B cell (primary cell): ENCODE measurements around the gene WFDC9. TPM values are rescaled to one million over a fixed set of nuclear protein-coding genes. Genes with fewer than 3 reads are reported as not detected.
"Not testable (repeated sequence)": the region's sequence is repeated elsewhere in the genome, so short reads cannot be mapped to it uniquely, and the experiment has no call there.

Source experiments
- ATAC-seq: fragments of 200-7000 bp; cut with Tn5 transposase; one replicate; pipeline ENCODE4 v1.10.0; 2021; ENCODE audit warnings: low read depth, mild to moderate bottlenecking, moderate number of reproducible peaks, moderate library complexity
- CTCF ChIA-PET: fragments of 350-600 bp; sonication (Branson Sonifier 250); formaldehyde crosslinking; loops from one replicate; lab custom pipeline; 2021; ENCODE audit warnings: antibody characterized with exemption, inconsistent platforms; lab: Charles Lee
- POLR2A ChIA-PET: fragments of 350-600 bp; sonication (Branson Sonifier 250); formaldehyde crosslinking; loops from one replicate; lab custom pipeline; 2021; ENCODE audit warnings: antibody characterized with exemption; lab: Charles Lee
- DNase-seq: peaks from one replicate; pipeline ENCODE4 v3.0.0; 2013
- H2AFZ ChIP-seq: 2 replicates; pipeline ENCODE4 v1.6.1; 2012; ENCODE audit warnings: mild to moderate bottlenecking, low read depth, low read length; ENCODE audit not compliant: insufficient read depth, poor library complexity, severe bottlenecking
- H3K27ac ChIP-seq, 2 donors: 1 replicate in 1 of 2; 2 replicates in 1 of 2; pipeline ENCODE4 v1.5.1; 2012 to 2013; ENCODE audit warnings: low read length in 2 of 2, mild to moderate bottlenecking in 2 of 2, moderate library complexity in 1 of 2
- H3K27me3 ChIP-seq, 4 experiments: fragments of 200-600 bp in 1 of 4; sonication (generic) in 1 of 4; replicated peaks in 1 of 4; 1 replicate in 2 of 4; 2 replicates in 2 of 4; pipeline versions ENCODE4 v1.6.1 to v1.7.0; 2013 to 2016; ENCODE audit warnings: low read length in 3 of 4, mild to moderate bottlenecking in 2 of 4, mixed read lengths in 1 of 4, moderate library complexity in 1 of 4; ENCODE audit not compliant: insufficient read depth in 4 of 4, control insufficient read depth in 3 of 4; ENCODE audit errors: control extremely low read depth in 1 of 4
- H3K36me3 ChIP-seq, 2 experiments: replicated peaks in 1 of 2; 1 replicate in 1 of 2; 2 replicates in 1 of 2; pipeline versions ENCODE4 v1.6.1 to v1.7.1; 2013; ENCODE audit warnings: low read length in 1 of 2; ENCODE audit not compliant: insufficient read depth in 2 of 2, control insufficient read depth in 1 of 2; ENCODE audit errors: control extremely low read depth in 1 of 2, extremely low read depth in 1 of 2
- H3K4me1 ChIP-seq, 2 donors: fragments of 200-600 bp in 1 of 2; sonication (generic) in 1 of 2; 1 replicate in 1 of 2; 2 replicates in 1 of 2; pipeline versions ENCODE4 v1.5.1 to v1.6.1; 2013 to 2017; ENCODE audit warnings: low read length in 2 of 2; ENCODE audit not compliant: control insufficient read depth in 2 of 2, insufficient read depth in 2 of 2
- H3K4me2 ChIP-seq: replicated peaks from 2 replicates; pipeline ENCODE3; 2012; ENCODE audit warnings: mild to moderate bottlenecking, low read depth, low read length; ENCODE audit not compliant: poor library complexity, severe bottlenecking
- H3K4me3 ChIP-seq, 5 experiments: fragments of 200-600 bp in 1 of 5; sonication (generic) in 1 of 5; 1 replicate in 3 of 5; 2 replicates in 2 of 5; pipeline versions ENCODE4 v1.5.1 to v1.7.0; 2011 to 2016; ENCODE audit warnings: low read length in 4 of 5, mild to moderate bottlenecking in 4 of 5, low read depth in 2 of 5, control low read depth in 1 of 5, moderate library complexity in 1 of 5; ENCODE audit not compliant: insufficient read depth in 1 of 5; ENCODE audit errors: control extremely low read depth in 1 of 5, extremely low read depth in 1 of 5
- H3K79me2 ChIP-seq: fragments of 200-600 bp; sonication (generic); one replicate; pipeline ENCODE4 v1.6.0; 2016; ENCODE audit warnings: low read length; ENCODE audit not compliant: control insufficient read depth, insufficient read depth
- H3K9ac ChIP-seq: fragments of 200-600 bp; sonication (generic); 2 replicates; pipeline ENCODE4 v1.6.1; 2017; ENCODE audit warnings: mild to moderate bottlenecking, low read length, moderate library complexity
- H3K9me3 ChIP-seq, 3 donors: one replicate each; pipeline versions ENCODE4 v1.6.1 to v1.7.1; 2013; ENCODE audit warnings: low read length in 2 of 3; ENCODE audit not compliant: control insufficient read depth in 2 of 3, insufficient read depth in 1 of 3; ENCODE audit errors: control extremely low read depth in 1 of 3
- H4K20me1 ChIP-seq: 2 replicates; pipeline ENCODE4 v1.6.0; 2012; ENCODE audit warnings: mild to moderate bottlenecking, low read length; ENCODE audit not compliant: insufficient read depth, control insufficient read depth, poor library complexity, severe bottlenecking
- H3K27ac Mint-ChIP-seq: one replicate; pipeline ENCODE4 v1.8.0; 2021; ENCODE audit warnings: mixed read lengths
- H3K27me3 Mint-ChIP-seq: one replicate; pipeline ENCODE4 v1.8.0; 2021; ENCODE audit warnings: mixed read lengths
- H3K4me1 Mint-ChIP-seq: one replicate; pipeline ENCODE4 v1.8.0; 2021; ENCODE audit warnings: mixed read lengths
- H3K4me3 Mint-ChIP-seq: one replicate; pipeline ENCODE4 v1.8.0; 2021; ENCODE audit warnings: mixed read lengths
- H3K9me3 Mint-ChIP-seq: one replicate; pipeline ENCODE4 v1.8.0; 2022; ENCODE audit warnings: mixed read lengths; ENCODE audit not compliant: insufficient read depth
- EZH2 ChIP-seq: IDR thresholded peaks from 2 replicates; pipeline ENCODE4 v1.6.1; 2012; ENCODE audit warnings: borderline replicate concordance, low read depth, mild to moderate bottlenecking, moderate library complexity, low read length; ENCODE audit not compliant: insufficient read depth, poor library complexity, severe bottlenecking
- WGBS: methylation state at CpG from one replicate; pipeline ENCODE4 v1.1.5; 2013; ENCODE audit warnings: missing lambda C conversion rate; ENCODE audit not compliant: insufficient coverage; 5-methylcytosine and 5-hydroxymethylcytosine counted together
- intact Hi-C: fragments of 100-400 bp; cut with micrococcal nuclease; formaldehyde crosslinking; loops from one replicate; pipeline ENCODE4 v1.10.0; 2022
- polyA plus RNA-seq: library from polyadenylated mRNA; depleted of rRNA; stranded (reverse); fragments of >200 nt; gene quantifications from 2 replicates; pipeline ENCODE4 v1.2.3, GENCODE V29; 2012
- total RNA-seq, 2 donors: library from RNA; stranded (reverse); fragments of 120-200 nt in 1 of 2; gene quantifications; 1 replicate in 1 of 2; 2 replicates in 1 of 2; pipeline versions ENCODE4 v1.2.3 to v1.2.4, GENCODE V29; 2013 to 2022
- TF ChIP-seq, protein P1 (sequence below): fragments of 200-600 bp; IDR thresholded peaks from one replicate; pipeline ENCODE4 v1.8.0; 2022; ENCODE audit warnings: antibody characterized with exemption, mild to moderate bottlenecking

The WFDC9 gene
- total and polyA plus RNA-seq, 2 donors (not counting 1 experiment from before 2014, with no cell fraction given), result not detected

DNA sequence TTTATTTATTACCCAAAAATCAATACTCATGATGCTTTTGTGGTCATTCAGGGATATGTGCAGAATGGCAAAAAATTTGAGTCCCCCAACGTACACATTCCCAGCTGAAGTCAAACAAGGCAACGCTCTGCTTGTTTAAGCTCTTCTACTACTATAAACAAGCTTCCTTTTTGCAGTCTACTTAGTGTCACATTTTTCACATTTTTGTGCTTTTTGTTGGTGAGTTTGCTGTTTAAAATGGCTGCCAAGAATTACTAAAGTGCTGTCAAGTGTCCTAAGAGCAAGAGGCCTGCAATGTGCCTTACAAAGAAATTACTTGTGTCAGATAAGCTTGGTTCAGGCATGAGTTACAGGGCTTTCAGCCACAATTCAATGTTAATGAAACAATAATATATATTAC is 54.1 kb downstream of the WFDC9 start:
- DNase-seq, result no peak
- no peak overlapping the region for H3K27ac Mint-ChIP-seq
- Histone ChIP-seq H3K4me2 (no peak overlapping the region), H3K4me1 (no peaks in the 10 kb centered on the region), H3K4me3 (no peak overlapping the region), H3K27me3 (peaks cover 0 to 3% (median 1%) of the 10 kb centered on the region in 4 experiments), H2AFZ (no peak overlapping the region), H3K36me3 (no peaks in the 10 kb centered on the region), H3K79me2 (no peaks in the 10 kb centered on the region), H4K20me1 (no peaks in the 10 kb centered on the region), H3K9me3 (no peaks in the 10 kb centered on the region), H3K9ac (no peak overlapping the region), H3K27ac (no peak overlapping the region)
- CTCF ChIA-PET, result interaction anchor here (0.6 kb wide), 1 partner anchor 60 kb away, joined by 3 read pairs; no protein-coding TSS in a partner anchor
- WGBS, result no CpG with 5 or more reads among the region's 2 CpGs
- intact Hi-C loops, result no loop called here
- no peaks in the 10 kb centered on the region for H3K9me3 Mint-ChIP-seq
- H3K4me1 Mint-ChIP-seq, result no peaks in the 10 kb centered on the region
- TF ChIP-seq, protein P1, sequence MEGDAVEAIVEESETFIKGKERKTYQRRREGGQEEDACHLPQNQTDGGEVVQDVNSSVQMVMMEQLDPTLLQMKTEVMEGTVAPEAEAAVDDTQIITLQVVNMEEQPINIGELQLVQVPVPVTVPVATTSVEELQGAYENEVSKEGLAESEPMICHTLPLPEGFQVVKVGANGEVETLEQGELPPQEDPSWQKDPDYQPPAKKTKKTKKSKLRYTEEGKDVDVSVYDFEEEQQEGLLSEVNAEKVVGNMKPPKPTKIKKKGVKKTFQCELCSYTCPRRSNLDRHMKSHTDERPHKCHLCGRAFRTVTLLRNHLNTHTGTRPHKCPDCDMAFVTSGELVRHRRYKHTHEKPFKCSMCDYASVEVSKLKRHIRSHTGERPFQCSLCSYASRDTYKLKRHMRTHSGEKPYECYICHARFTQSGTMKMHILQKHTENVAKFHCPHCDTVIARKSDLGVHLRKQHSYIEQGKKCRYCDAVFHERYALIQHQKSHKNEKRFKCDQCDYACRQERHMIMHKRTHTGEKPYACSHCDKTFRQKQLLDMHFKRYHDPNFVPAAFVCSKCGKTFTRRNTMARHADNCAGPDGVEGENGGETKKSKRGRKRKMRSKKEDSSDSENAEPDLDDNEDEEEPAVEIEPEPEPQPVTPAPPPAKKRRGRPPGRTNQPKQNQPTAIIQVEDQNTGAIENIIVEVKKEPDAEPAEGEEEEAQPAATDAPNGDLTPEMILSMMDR, result no peak
- no peak for TF ChIP-seq EZH2
- no peak overlapping the region for H3K4me3 Mint-ChIP-seq
- H3K27me3 Mint-ChIP-seq, result peaks cover 43% of the 10 kb centered on the region
- ATAC-seq, result no peak
- POLR2A ChIA-PET, result no interaction called here

DNA sequence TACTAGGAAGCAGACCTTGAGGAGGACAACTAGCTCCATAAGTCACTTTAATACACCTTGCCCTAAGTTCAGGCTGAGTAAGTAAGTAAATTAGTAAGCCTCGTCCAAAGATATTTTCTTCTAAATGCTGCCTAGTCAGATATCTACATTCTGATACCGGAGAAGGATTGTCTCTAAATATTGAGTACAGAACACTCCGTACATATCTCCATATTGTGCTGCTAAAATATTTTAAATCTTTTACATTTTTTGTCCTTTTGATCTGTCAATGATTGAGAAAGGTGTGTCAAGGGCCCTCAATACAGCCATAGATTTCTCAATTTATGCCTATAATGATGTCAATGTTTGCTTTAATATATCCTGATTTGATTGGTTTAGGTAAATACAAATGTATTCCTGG is 55.2 kb downstream of the WFDC9 start:
- intact Hi-C loops, result no loop called here
- peaks cover 41% of the 10 kb centered on the region for H3K27me3 Mint-ChIP-seq
- H3K4me2 ChIP-seq, result no peak overlapping the region
- no peaks in the 10 kb centered on the region for H3K9me3 Mint-ChIP-seq
- ChIA-PET POLR2A (no interaction called here), CTCF (no interaction called here)
- TF ChIP-seq EZH2, result no peak
- TF ChIP-seq, protein P1, result no peak
- no peaks in the 10 kb centered on the region for H4K20me1 ChIP-seq
- DNase-seq (no peak), ATAC-seq (no peak)
- H3K27me3 ChIP-seq, result peaks cover 0 to 3% (median 1%) of the 10 kb centered on the region in 4 experiments
- H3K4me3 Mint-ChIP-seq, result no peak overlapping the region
- no peak overlapping the region for H3K27ac ChIP-seq
- no peaks in the 10 kb centered on the region for H3K4me1 ChIP-seq
- H3K36me3 ChIP-seq, result no peaks in the 10 kb centered on the region
- no peak overlapping the region for H3K4me3 ChIP-seq
- H3K9me3 ChIP-seq, result no peaks in the 10 kb centered on the region
- no peak overlapping the region for H3K9ac ChIP-seq
- no peaks in the 10 kb centered on the region for H3K4me1 Mint-ChIP-seq
- no CpG with 5 or more reads among the region's 3 CpGs for WGBS
- no peak overlapping the region for H3K27ac Mint-ChIP-seq
- H3K79me2 ChIP-seq, result no peaks in the 10 kb centered on the region
- H2AFZ ChIP-seq, result no peak overlapping the region

DNA sequence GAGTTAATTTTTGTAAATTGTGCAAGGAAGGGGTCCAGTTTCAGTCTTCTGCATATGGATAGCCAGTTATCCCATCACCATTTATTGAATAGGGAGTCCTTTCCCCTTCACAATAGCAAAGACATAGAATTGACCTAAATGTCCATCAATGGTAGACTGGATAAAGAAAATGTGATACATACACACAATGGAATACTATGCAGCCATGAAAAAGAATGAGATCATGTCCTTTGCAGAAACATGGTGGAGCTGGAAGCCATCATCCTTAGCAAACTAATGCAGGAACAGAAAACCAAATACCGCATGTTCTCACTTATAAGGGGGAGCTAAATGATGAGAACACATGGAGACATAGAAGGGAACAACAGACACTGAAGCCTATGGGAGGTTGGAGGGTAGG is 61.4 kb downstream of the WFDC9 start:
- H3K79me2 ChIP-seq, H3K27ac Mint-ChIP-seq, intact Hi-C loops, POLR2A ChIA-PET, CTCF ChIA-PET, H3K9ac ChIP-seq, H3K4me3 ChIP-seq, H3K9me3 ChIP-seq, ATAC-seq, H3K4me1 Mint-ChIP-seq, H3K9me3 Mint-ChIP-seq, H4K20me1 ChIP-seq, H3K27ac ChIP-seq, H3K4me2 ChIP-seq, DNase-seq, H2AFZ ChIP-seq, H3K27me3 ChIP-seq, H3K36me3 ChIP-seq, H3K4me1 ChIP-seq, H3K4me3 Mint-ChIP-seq: not testable (repeated sequence)
- peaks cover 20% of the 10 kb centered on the region for H3K27me3 Mint-ChIP-seq
- WGBS, result no CpG with 5 or more reads among the region's 1 CpG
